IMR-90 (cell line): ENCODE measurements around the gene RTEL1. TPM values are rescaled to one million over a fixed set of nuclear protein-coding genes. Genes with fewer than 3 reads are reported as not detected.

Experiments used
- ATAC-seq: fragments of 200-7000 bp; cut with Tn5 transposase; 2 replicates; pipeline ENCODE4 v1.9.1; 2020; ENCODE audit warnings: low read depth, mild to moderate bottlenecking, moderate library complexity
- BruUV-seq: library from RNA; stranded (reverse); fragments of 400-500 nt; replicated peaks from 2 replicates; lab custom pipeline; 2021; lab: Mats Ljungman, UMichigan
- CTCF ChIA-PET: fragments of 300-600 bp; formaldehyde crosslinking; extraction: SDS; loops from one replicate; lab custom pipeline; 2021; ENCODE audit warnings: antibody characterized with exemption; lab: Yijun Ruan, JAX
- POLR2A ChIA-PET: fragments of 300-600 bp; sonication (Branson Sonifier 250); formaldehyde crosslinking; loops from one replicate; lab custom pipeline; 2022; ENCODE audit warnings: antibody characterized with exemption; ENCODE audit not compliant: unreplicated experiment; lab: Charles Lee
- DNase-seq: peaks from one replicate; pipeline ENCODE4 v3.0.0; 2013
- H2AFZ ChIP-seq: replicated peaks from 2 replicates; pipeline ENCODE3; 2013; ENCODE audit warnings: low read length, mild to moderate bottlenecking; ENCODE audit not compliant: poor library complexity
- H2AK5ac ChIP-seq: 2 replicates; pipeline ENCODE4 v1.6.1; 2013; ENCODE audit warnings: low read depth, low read length, inconsistent platforms
- H2AK9ac ChIP-seq: replicated peaks from 2 replicates; pipeline ENCODE3; 2013; ENCODE audit warnings: mild to moderate bottlenecking, low read depth, low read length, moderate library complexity; ENCODE audit not compliant: poor library complexity
- H2BK120ac ChIP-seq: 2 replicates; pipeline ENCODE4 v1.6.1; 2013; ENCODE audit warnings: low read depth, low read length, inconsistent platforms
- H2BK15ac ChIP-seq: 3 replicates; pipeline ENCODE4 v1.6.1; 2013; ENCODE audit warnings: low read depth, low read length, inconsistent platforms
- H2BK20ac ChIP-seq: 2 replicates; pipeline ENCODE4 v1.6.1; 2013; ENCODE audit warnings: low read depth, mild to moderate bottlenecking, inconsistent platforms, low read length, moderate library complexity
- H2BK5ac ChIP-seq: 2 replicates; pipeline ENCODE4 v1.6.1; 2013; ENCODE audit warnings: mild to moderate bottlenecking, low read depth, low read length, inconsistent platforms; ENCODE audit not compliant: poor library complexity, severe bottlenecking
- H3K14ac ChIP-seq: replicated peaks from 2 replicates; pipeline ENCODE4 v1.6.1; 2013; ENCODE audit warnings: low read depth, low read length, inconsistent platforms
- H3K18ac ChIP-seq: 2 replicates; pipeline ENCODE4 v1.6.1; 2013; ENCODE audit warnings: low read depth, low read length, control low read depth
- H3K23ac ChIP-seq: 2 replicates; pipeline ENCODE4 v1.6.1; 2013; ENCODE audit warnings: low read depth, low read length, inconsistent platforms
- H3K27ac ChIP-seq: 2 replicates; pipeline ENCODE4 v1.5.1; 2013; ENCODE audit warnings: mild to moderate bottlenecking, control low read depth, low read length; ENCODE audit not compliant: insufficient read depth
- H3K27me3 ChIP-seq: 2 replicates; pipeline ENCODE4 v1.6.1; 2013; ENCODE audit warnings: low read length; ENCODE audit not compliant: control insufficient read depth, insufficient read depth
- H3K36me3 ChIP-seq: 2 replicates; pipeline ENCODE4 v1.6.1; 2013; ENCODE audit warnings: low read length, mixed read lengths; ENCODE audit not compliant: control insufficient read depth, insufficient read depth
- H3K4ac ChIP-seq: 2 replicates; pipeline ENCODE4 v1.6.1; 2013; ENCODE audit warnings: low read depth, low read length, inconsistent platforms
- H3K4me1 ChIP-seq: 2 replicates; pipeline ENCODE4 v1.6.1; 2013; ENCODE audit warnings: low read length, mixed read lengths; ENCODE audit not compliant: control insufficient read depth, insufficient read depth
- H3K4me2 ChIP-seq: 2 replicates; pipeline ENCODE4 v1.6.1; 2013; ENCODE audit warnings: low read depth, mild to moderate bottlenecking, control low read depth, low read length, moderate library complexity
- H3K4me3 ChIP-seq: 2 replicates; pipeline ENCODE4 v1.5.1; 2013; ENCODE audit warnings: low read depth, mild to moderate bottlenecking, control low read depth, low read length, moderate library complexity; ENCODE audit not compliant: insufficient read depth
- H3K56ac ChIP-seq: 2 replicates; pipeline ENCODE4 v1.6.1; 2013; ENCODE audit warnings: low read length, inconsistent platforms; ENCODE audit not compliant: insufficient read depth; ENCODE audit errors: extremely low read depth
- H3K79me1 ChIP-seq, 2 experiments: 2 replicates each; pipeline ENCODE4 v1.6.1; 2013; ENCODE audit warnings: low read length in 2 of 2, inconsistent platforms in 1 of 2, low read depth in 1 of 2
- H3K9ac ChIP-seq: 2 replicates; pipeline ENCODE4 v1.6.1; 2013; ENCODE audit warnings: low read depth, low read length, control low read depth
- H3K9me1 ChIP-seq: 2 replicates; pipeline ENCODE4 v1.6.1; 2013; ENCODE audit warnings: low read length, inconsistent platforms; ENCODE audit not compliant: insufficient read depth
- H3K9me3 ChIP-seq: 2 replicates; pipeline ENCODE4 v1.6.1; 2013; ENCODE audit warnings: low read length; ENCODE audit not compliant: control insufficient read depth, insufficient read depth
- H4K20me1 ChIP-seq: 2 replicates; pipeline ENCODE4 v1.6.1; 2013; ENCODE audit warnings: low read length, inconsistent platforms; ENCODE audit not compliant: insufficient read depth
- H4K5ac ChIP-seq: 2 replicates; pipeline ENCODE4 v1.6.1; 2013; ENCODE audit warnings: mild to moderate bottlenecking, low read depth, low read length, control low read depth
- H4K8ac ChIP-seq, 2 experiments: 2 replicates each; pipeline ENCODE4 v1.6.1; 2013; ENCODE audit warnings: low read depth in 2 of 2, low read length in 2 of 2, control low read depth in 1 of 2, inconsistent platforms in 1 of 2
- H4K91ac ChIP-seq: 2 replicates; pipeline ENCODE4 v1.6.1; 2013; ENCODE audit warnings: low read depth, low read length, inconsistent platforms; ENCODE audit not compliant: insufficient read depth
- CEBPB ChIP-seq: IDR thresholded peaks from 2 replicates; pipeline ENCODE4 v1.6.1; 2012; ENCODE audit warnings: low read depth, low read length, improper control_type of control experiment
- CHD1 ChIP-seq: IDR thresholded peaks from 2 replicates; pipeline ENCODE4 v1.6.1; 2012; ENCODE audit warnings: low read depth, low read length, improper control_type of control experiment
- SMC3 ChIP-seq: fragments of 150-350 bp; IDR thresholded peaks from 2 replicates; pipeline ENCODE4 v1.6.1; 2016; ENCODE audit warnings: low read depth, mild to moderate bottlenecking, antibody characterized with exemption, low read length, moderate library complexity
- WGBS, 2 experiments: methylation state at CpG; one replicate each; pipeline versions ENCODE4 v1.1.5 to v1.1.7; 2013; ENCODE audit warnings: missing lambda C conversion rate in 2 of 2; ENCODE audit not compliant: insufficient read length in 1 of 2; ENCODE audit errors: extremely low coverage in 2 of 2; 5-methylcytosine and 5-hydroxymethylcytosine counted together
- dilution Hi-C: fragments of 300-500 bp; cut with HindIII; formaldehyde crosslinking; loops from one replicate; pipeline ENCODE4 v1.14.3; 2018; ENCODE audit warnings: low sequenced_read_pairs; ENCODE audit not compliant: unreplicated experiment
- in situ Hi-C: fragments of 300-500 bp; cut with MboI; formaldehyde crosslinking; loops from 3 replicates; pipeline ENCODE4 v1.14.3; 2019; ENCODE audit warnings: low sequenced_read_pairs, inconsistent platforms, mixed read lengths
- intact Hi-C: fragments of 100-400 bp; cut with micrococcal nuclease; formaldehyde crosslinking; loops from 2 replicates; pipeline ENCODE4 v1.10.0; 2022
- polyA plus RNA-seq, 3 experiments: library from polyadenylated mRNA; depleted of rRNA; stranded (reverse); fragments of >200 nt; gene quantifications; 2 replicates each; pipeline ENCODE4 v1.2.3, GENCODE V29; 2012; ENCODE audit warnings: low replicate concordance in 1 of 3
- total RNA-seq: library from RNA; depleted of rRNA; stranded (reverse); fragments of >200 nt; gene quantifications from 2 replicates; pipeline ENCODE4 v1.2.3, GENCODE V29; 2012
- TF ChIP-seq, protein P1 (sequence below): conservative IDR thresholded peaks from 2 replicates; pipeline ENCODE4 v1.5.1; 2012; ENCODE audit warnings: mild to moderate bottlenecking, low read depth, low read length, improper control_type of control experiment
- TF ChIP-seq, protein P2 (sequence below): fragments of 150-350 bp; IDR thresholded peaks from 2 replicates; pipeline ENCODE4 v1.6.1; 2016; ENCODE audit warnings: low read depth, mild to moderate bottlenecking, low read length, moderate library complexity, borderline replicate concordance

Gene RTEL1
- total and polyA plus RNA-seq, 2 of the 4 experiments (the other 2 are of a cell fraction) = 14.7 to 18.8 TPM

DNA sequence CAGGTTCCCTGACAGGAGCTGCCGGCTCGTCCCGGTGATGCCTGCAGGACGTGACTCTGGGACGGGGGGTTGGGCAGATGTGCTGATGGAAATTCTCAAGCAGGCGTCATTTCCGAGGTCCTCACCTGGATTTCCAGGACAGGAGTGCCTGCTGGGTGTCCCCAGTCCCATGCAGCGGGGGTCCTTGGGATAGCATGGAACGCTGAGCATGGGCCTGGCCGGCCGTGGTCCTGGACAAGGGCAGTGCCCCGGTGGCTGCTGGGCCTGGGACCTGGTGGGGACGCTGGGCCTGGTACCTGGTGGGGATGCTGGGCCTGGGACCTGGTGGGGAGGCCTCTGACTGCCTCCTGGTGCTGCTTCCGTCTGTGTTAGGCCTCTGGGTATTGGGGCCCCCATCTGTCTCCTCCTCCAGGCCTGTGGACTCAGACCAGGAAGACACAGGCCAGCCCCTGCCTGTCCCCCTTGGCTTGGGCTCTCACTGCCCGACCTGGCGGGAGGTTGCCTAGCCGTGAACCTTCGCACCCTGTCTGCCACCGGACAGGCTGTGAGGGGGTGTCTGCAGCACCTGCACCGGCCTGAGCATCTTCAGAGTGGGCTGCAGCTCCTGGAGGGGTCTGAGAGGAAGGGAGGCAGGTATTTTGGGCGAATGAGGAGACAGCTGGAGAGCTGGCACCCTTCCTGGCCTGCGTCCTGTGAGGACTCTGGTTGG lies 6.2 kb downstream of the RTEL1 start:
- CTCF ChIA-PET = no interaction called here
- WGBS, 2 experiments = 91% methylated on average over 11 of the region's 22 CpGs; no CpG with 5 or more reads in 1 of the 2 experiments
- Histone ChIP-seq H2AK9ac (no peak overlapping the region), H2BK120ac (no peak overlapping the region), H2BK20ac (no peak overlapping the region), H2AK5ac (no peak overlapping the region), H3K18ac (no peak overlapping the region), H2AFZ (no peak overlapping the region), H4K8ac (no peak overlapping the region), H2BK5ac (no peak overlapping the region), H3K79me1 (peaks cover 10 to 45% of the 10 kb centered on the region in 2 experiments), H4K5ac (no peak overlapping the region), H3K4me1 (peaks cover 2% of the 10 kb centered on the region; the same call in 1 of the 2 replicates), H3K4ac (no peak overlapping the region), H3K36me3 (peaks cover 59% of the 10 kb centered on the region), H3K56ac (no peak overlapping the region), H2BK15ac (no peak overlapping the region), H3K4me3 (no peak overlapping the region), H3K14ac (no peak overlapping the region), H3K23ac (no peak overlapping the region), H3K9ac (no peak overlapping the region), H4K20me1 (peaks cover under 1% of the 10 kb centered on the region; the same call in 1 of the 2 replicates), H3K27ac (no peak overlapping the region), H3K9me3 (no peaks in the 10 kb centered on the region), H3K9me1 (0 out of 2 replicates have a peak, but pooled peaks cover 3% of the 10 kb centered on the region), H4K91ac (no peak overlapping the region), H3K4me2 (no peak overlapping the region), H3K27me3 (no peaks in the 10 kb centered on the region)
- BruUV-seq = no TSS peak
- intact Hi-C loops = no loop called here
- in situ Hi-C loops = no loop called here
- DNase-seq = no peak
- TF ChIP-seq CHD1 (no peak), CEBPB (no peak), SMC3 (no peak)
- TF ChIP-seq, protein P1, sequence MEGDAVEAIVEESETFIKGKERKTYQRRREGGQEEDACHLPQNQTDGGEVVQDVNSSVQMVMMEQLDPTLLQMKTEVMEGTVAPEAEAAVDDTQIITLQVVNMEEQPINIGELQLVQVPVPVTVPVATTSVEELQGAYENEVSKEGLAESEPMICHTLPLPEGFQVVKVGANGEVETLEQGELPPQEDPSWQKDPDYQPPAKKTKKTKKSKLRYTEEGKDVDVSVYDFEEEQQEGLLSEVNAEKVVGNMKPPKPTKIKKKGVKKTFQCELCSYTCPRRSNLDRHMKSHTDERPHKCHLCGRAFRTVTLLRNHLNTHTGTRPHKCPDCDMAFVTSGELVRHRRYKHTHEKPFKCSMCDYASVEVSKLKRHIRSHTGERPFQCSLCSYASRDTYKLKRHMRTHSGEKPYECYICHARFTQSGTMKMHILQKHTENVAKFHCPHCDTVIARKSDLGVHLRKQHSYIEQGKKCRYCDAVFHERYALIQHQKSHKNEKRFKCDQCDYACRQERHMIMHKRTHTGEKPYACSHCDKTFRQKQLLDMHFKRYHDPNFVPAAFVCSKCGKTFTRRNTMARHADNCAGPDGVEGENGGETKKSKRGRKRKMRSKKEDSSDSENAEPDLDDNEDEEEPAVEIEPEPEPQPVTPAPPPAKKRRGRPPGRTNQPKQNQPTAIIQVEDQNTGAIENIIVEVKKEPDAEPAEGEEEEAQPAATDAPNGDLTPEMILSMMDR = no peak
- TF ChIP-seq, protein P2, sequence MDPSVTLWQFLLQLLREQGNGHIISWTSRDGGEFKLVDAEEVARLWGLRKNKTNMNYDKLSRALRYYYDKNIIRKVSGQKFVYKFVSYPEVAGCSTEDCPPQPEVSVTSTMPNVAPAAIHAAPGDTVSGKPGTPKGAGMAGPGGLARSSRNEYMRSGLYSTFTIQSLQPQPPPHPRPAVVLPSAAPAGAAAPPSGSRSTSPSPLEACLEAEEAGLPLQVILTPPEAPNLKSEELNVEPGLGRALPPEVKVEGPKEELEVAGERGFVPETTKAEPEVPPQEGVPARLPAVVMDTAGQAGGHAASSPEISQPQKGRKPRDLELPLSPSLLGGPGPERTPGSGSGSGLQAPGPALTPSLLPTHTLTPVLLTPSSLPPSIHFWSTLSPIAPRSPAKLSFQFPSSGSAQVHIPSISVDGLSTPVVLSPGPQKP = no peak
- dilution Hi-C loops = no loop called here
- POLR2A ChIA-PET = no interaction called here
- no peak for ATAC-seq
